Measurements from ENCODE around the gene COL6A3. TPM values are rescaled to one million over a fixed set of nuclear protein-coding genes. Genes with fewer than 3 reads are reported as not detected.

The COL6A3 gene
- total and polyA plus RNA-seq, 2 donors (not counting 1 experiment from before 2014, with no cell fraction given), result 0.01 to 0.10 TPM

DNA sequence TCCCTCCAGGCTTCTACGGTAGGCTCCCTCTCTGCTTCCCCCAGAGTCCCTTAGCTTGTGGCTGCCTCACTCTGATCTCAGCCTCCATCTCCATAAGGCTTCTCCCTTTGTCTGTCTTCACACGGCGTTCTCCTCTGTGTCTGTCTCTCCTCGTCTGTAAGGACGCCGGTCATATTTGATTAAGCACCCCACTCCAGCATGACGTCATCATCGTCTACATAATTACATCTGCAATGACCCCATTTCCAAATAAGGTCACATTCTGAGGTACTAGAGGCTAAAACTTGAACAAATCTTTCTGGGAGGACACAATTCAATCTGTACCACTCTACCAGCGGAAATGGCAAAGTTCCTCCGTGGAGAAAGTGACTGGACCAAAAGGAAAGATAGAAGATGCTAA lies 8.3 kb upstream of the COL6A3 start:
- Histone ChIP-seq H3K9ac (ENCODE audit: low read length) (no peak overlapping the region), H3K9me3 (ENCODE audit: control extremely low read depth in 1 of 3, control insufficient read depth in 2 of 3, insufficient read depth in 1 of 3, low read length in 2 of 3) (peaks cover 0 to 2% (median 0%) of the 10 kb centered on the region in 3 donors), H3K4me3 (ENCODE audit: control extremely low read depth in 1 of 5, extremely low read depth in 1 of 5, insufficient read depth in 1 of 5, low read depth in 2 of 5, low read length in 4 of 5) (no peak overlapping the region), H3K79me2 (ENCODE audit: control insufficient read depth, insufficient read depth, low read length) (no peaks in the 10 kb centered on the region), H3K27ac (ENCODE audit: low read length in 2 of 2) (no peak overlapping the region), H3K4me2 (replicated peaks; ENCODE audit: low read depth, low read length, poor library complexity, severe bottlenecking) (no peak overlapping the region), H4K20me1 (ENCODE audit: control insufficient read depth, insufficient read depth, low read length, poor library complexity, severe bottlenecking) (no peaks in the 10 kb centered on the region), H3K36me3 (replicated peaks in 1 of 2; ENCODE audit: control extremely low read depth in 1 of 2, control insufficient read depth in 1 of 2, extremely low read depth in 1 of 2, insufficient read depth in 2 of 2, low read length in 1 of 2) (no peaks in the 10 kb centered on the region), H3K4me1 (ENCODE audit: control insufficient read depth in 2 of 2, insufficient read depth in 2 of 2, low read length in 2 of 2) (peaks cover 0 to 7% of the 10 kb centered on the region in 2 donors), H3K27me3 (replicated peaks in 1 of 4; ENCODE audit: control extremely low read depth in 1 of 4, control insufficient read depth in 3 of 4, insufficient read depth in 4 of 4, low read length in 3 of 4) (peaks cover 0 to 20% (median 7%) of the 10 kb centered on the region in 4 experiments), H2AFZ (ENCODE audit: insufficient read depth, low read depth, low read length, poor library complexity, severe bottlenecking) (no peak overlapping the region)
- Mint-ChIP-seq H3K27ac (no peak overlapping the region), H3K4me3 (no peak overlapping the region), H3K4me1 (peaks cover 2% of the 10 kb centered on the region), H3K9me3 (ENCODE audit: insufficient read depth) (no peaks in the 10 kb centered on the region), H3K27me3 (peaks cover 40% of the 10 kb centered on the region)
- no peak for DNase-seq
- no peak for TF ChIP-seq EZH2 (IDR thresholded peaks at IDR 0.05; ENCODE audit: borderline replicate concordance, insufficient read depth, low read depth, low read length, poor library complexity, severe bottlenecking)
- TF ChIP-seq, protein P1, sequence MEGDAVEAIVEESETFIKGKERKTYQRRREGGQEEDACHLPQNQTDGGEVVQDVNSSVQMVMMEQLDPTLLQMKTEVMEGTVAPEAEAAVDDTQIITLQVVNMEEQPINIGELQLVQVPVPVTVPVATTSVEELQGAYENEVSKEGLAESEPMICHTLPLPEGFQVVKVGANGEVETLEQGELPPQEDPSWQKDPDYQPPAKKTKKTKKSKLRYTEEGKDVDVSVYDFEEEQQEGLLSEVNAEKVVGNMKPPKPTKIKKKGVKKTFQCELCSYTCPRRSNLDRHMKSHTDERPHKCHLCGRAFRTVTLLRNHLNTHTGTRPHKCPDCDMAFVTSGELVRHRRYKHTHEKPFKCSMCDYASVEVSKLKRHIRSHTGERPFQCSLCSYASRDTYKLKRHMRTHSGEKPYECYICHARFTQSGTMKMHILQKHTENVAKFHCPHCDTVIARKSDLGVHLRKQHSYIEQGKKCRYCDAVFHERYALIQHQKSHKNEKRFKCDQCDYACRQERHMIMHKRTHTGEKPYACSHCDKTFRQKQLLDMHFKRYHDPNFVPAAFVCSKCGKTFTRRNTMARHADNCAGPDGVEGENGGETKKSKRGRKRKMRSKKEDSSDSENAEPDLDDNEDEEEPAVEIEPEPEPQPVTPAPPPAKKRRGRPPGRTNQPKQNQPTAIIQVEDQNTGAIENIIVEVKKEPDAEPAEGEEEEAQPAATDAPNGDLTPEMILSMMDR (IDR thresholded peaks at IDR 0.05), result no peak
- no peak for ATAC-seq (ENCODE audit: low read depth)
- POLR2A ChIA-PET, result no interaction called here
- intact Hi-C loops (cut with micrococcal nuclease), result no loop called here
- WGBS (ENCODE audit: insufficient coverage), result 96% methylated on average over 8 of the region's 10 CpGs
- CTCF ChIA-PET, result interaction anchor here (1.0 to 1.8 kb wide), 4 partner anchors 8 to 150 kb away, joined by 3 to 10 read pairs (median 6); no protein-coding TSS in a partner anchor

DNA sequence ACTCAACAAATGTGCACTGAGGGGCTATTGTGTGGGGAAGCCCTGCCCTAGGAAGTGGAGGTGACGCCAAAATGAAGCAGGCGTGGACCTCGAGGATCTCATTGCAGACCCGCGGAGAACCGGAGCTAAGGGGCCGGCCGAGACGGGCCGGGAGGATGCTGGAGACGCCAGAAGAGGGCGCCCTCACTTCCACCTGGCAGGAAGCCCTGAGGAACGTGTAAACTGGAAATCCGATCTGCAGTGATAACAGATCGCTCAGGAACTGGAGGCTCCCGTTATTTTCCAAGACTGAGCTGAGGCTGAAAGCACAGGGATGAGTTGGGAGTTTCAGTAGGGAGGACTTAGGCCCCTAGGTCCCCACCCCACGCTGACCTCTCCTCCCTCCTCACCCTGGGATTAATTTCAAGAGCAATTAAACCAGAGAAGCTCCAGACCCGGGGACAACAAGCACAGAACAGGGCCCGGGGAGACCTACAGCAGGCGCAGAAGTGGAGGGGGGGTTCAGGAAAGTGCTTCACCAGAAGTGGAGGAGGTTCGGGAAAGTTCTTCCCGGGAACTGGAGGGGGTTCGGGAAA lies 7.7 kb upstream of the COL6A3 start:
- CTCF ChIA-PET, result interaction anchor here (0.6 to 1.8 kb wide), 9 partner anchors 9 to 326 kb away, joined by 3 to 10 read pairs (median 3); no protein-coding TSS in a partner anchor
- Histone ChIP-seq H3K9ac (ENCODE audit: low read length) (no peak overlapping the region), H3K27ac (ENCODE audit: low read length in 2 of 2) (no peak overlapping the region), H3K4me2 (replicated peaks; ENCODE audit: low read depth, low read length, poor library complexity, severe bottlenecking) (peak overlapping the region; percentile 14), H3K36me3 (replicated peaks in 1 of 2; ENCODE audit: control extremely low read depth in 1 of 2, control insufficient read depth in 1 of 2, extremely low read depth in 1 of 2, insufficient read depth in 2 of 2, low read length in 1 of 2) (no peaks in the 10 kb centered on the region), H4K20me1 (ENCODE audit: control insufficient read depth, insufficient read depth, low read length, poor library complexity, severe bottlenecking) (no peaks in the 10 kb centered on the region), H3K79me2 (ENCODE audit: control insufficient read depth, insufficient read depth, low read length) (no peaks in the 10 kb centered on the region), H2AFZ (ENCODE audit: insufficient read depth, low read depth, low read length, poor library complexity, severe bottlenecking) (peak overlapping the region; percentile 34), H3K4me1 (ENCODE audit: control insufficient read depth in 2 of 2, insufficient read depth in 2 of 2, low read length in 2 of 2) (peaks cover 0 to 7% of the 10 kb centered on the region in 2 donors), H3K27me3 (replicated peaks in 1 of 4; ENCODE audit: control extremely low read depth in 1 of 4, control insufficient read depth in 3 of 4, insufficient read depth in 4 of 4, low read length in 3 of 4) (peaks cover 0 to 20% (median 8%) of the 10 kb centered on the region in 4 experiments), H3K9me3 (ENCODE audit: control extremely low read depth in 1 of 3, control insufficient read depth in 2 of 3, insufficient read depth in 1 of 3, low read length in 2 of 3) (peaks cover 0 to 2% (median 0%) of the 10 kb centered on the region in 3 donors), H3K4me3 (ENCODE audit: control extremely low read depth in 1 of 5, extremely low read depth in 1 of 5, insufficient read depth in 1 of 5, low read depth in 2 of 5, low read length in 4 of 5) (no peak overlapping the region)
- Mint-ChIP-seq H3K27ac (no peak overlapping the region), H3K4me1 (peaks cover 2% of the 10 kb centered on the region), H3K9me3 (ENCODE audit: insufficient read depth) (no peaks in the 10 kb centered on the region), H3K27me3 (peaks cover 40% of the 10 kb centered on the region), H3K4me3 (no peak overlapping the region)
- intact Hi-C loops (cut with micrococcal nuclease), result loop anchor here (1.0 kb wide), 1 partner anchor 55 kb away; no protein-coding TSS in a partner anchor
- DNase-seq (peak; percentile 44), ATAC-seq (ENCODE audit: low read depth) (peak; percentile 31)
- WGBS (ENCODE audit: insufficient coverage), result 13% methylated on average over 18 of the region's 23 CpGs
- TF ChIP-seq, protein P1 (IDR thresholded peaks at IDR 0.05), result peak; percentile 36
- TF ChIP-seq EZH2 (IDR thresholded peaks at IDR 0.05; ENCODE audit: borderline replicate concordance, insufficient read depth, low read depth, low read length, poor library complexity, severe bottlenecking), result no peak
- POLR2A ChIA-PET, result no interaction called here
